PC-9 (cell line): Measurements from ENCODE around the gene IYD.

Experiments used
- EZH2 ChIP-seq: fragments of 200-600 bp; sonication (generic); IDR thresholded peaks from 2 replicates; pipeline ENCODE4 v1.8.0; 2017; ENCODE audit warnings: antibody characterized with exemption, low read depth
- TF ChIP-seq, protein P1 (sequence below): fragments of 200-600 bp; sonication (generic); conservative IDR thresholded peaks from 2 replicates; pipeline ENCODE4 v1.6.1; 2017; ENCODE audit warnings: mixed run types, antibody characterized with exemption, mild to moderate bottlenecking, moderate library complexity

DNA sequence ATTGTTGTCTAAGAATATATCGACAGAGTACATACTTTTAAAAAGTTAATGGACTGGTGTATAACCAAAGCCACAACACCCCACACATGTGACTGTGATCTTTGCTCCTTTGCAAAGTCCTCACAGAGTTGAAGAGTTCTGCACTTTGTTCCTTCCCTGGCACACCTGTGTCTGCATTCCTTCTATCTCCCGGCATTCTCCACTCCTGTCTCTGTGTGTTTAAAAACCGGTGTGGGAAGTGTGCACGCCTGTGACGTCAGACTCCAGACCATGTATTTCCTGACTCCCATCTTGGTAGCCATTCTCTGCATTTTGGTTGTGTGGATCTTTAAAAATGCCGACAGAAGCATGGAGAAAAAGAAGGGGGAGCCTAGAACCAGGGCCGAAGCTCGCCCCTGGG lies at the start of gene IYD:
- TF ChIP-seq, protein P1, sequence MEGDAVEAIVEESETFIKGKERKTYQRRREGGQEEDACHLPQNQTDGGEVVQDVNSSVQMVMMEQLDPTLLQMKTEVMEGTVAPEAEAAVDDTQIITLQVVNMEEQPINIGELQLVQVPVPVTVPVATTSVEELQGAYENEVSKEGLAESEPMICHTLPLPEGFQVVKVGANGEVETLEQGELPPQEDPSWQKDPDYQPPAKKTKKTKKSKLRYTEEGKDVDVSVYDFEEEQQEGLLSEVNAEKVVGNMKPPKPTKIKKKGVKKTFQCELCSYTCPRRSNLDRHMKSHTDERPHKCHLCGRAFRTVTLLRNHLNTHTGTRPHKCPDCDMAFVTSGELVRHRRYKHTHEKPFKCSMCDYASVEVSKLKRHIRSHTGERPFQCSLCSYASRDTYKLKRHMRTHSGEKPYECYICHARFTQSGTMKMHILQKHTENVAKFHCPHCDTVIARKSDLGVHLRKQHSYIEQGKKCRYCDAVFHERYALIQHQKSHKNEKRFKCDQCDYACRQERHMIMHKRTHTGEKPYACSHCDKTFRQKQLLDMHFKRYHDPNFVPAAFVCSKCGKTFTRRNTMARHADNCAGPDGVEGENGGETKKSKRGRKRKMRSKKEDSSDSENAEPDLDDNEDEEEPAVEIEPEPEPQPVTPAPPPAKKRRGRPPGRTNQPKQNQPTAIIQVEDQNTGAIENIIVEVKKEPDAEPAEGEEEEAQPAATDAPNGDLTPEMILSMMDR = no peak
- no peak for TF ChIP-seq EZH2
